ENCODE data around the gene SCO2. TPM values are rescaled to one million over a fixed set of nuclear protein-coding genes. Genes with fewer than 3 reads are reported as not detected.

SCO2 gene
- total RNA-seq, 1 donor from 2014 or later = 1.3 TPM

GRCh38 chr22:50531962-50532674 is 6.7 kb upstream of the SCO2 start:
- DNase-seq (ENCODE audit: low spot score) = peak; percentile 77

- DNase-seq (ENCODE audit: low spot score) = peak; percentile 42
These were observed 6.2 kb upstream of the SCO2 start for GRCh38 chr22:50531546-50531961.

- peak; percentile 87 for DNase-seq (ENCODE audit: low spot score)
These were observed 5.6 kb upstream of the SCO2 start for GRCh38 chr22:50530877-50531545.

DNA sequence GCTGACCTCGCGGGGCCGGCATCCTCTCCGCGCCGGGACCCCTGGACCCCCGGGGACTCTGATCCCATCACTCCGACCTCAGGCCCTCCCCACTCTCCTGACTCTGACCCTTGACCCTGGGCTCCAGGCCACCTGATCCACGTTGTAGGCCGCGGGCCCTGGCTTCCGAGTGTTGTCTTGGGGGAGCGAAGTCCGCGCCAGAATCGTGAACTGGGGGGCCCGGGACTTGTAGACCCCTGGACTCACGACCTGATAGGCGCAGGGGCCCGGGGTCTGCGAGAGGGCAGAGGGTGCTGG is 5.1 kb upstream of the SCO2 start:
- DNase-seq (ENCODE audit: low spot score) = peak; percentile 45

- DNase-seq (ENCODE audit: low spot score) = peak; percentile 78
These were observed 4.6 kb upstream of the SCO2 start, which contains the start of gene TYMP for GRCh38 chr22:50529897-50530579. Gene TYMP (minus strand): TSS chr22:50530012. CDS start chr22:50529709, 303 bp downstream.

GRCh38 chr22:50529416-50529896 is 4.1 kb upstream of the SCO2 start:
- no peak for DNase-seq (ENCODE audit: low spot score)

GRCh38 chr22:50528682-50529415 is 3.5 kb upstream of the SCO2 start:
- no peak for DNase-seq (ENCODE audit: low spot score)

DNA sequence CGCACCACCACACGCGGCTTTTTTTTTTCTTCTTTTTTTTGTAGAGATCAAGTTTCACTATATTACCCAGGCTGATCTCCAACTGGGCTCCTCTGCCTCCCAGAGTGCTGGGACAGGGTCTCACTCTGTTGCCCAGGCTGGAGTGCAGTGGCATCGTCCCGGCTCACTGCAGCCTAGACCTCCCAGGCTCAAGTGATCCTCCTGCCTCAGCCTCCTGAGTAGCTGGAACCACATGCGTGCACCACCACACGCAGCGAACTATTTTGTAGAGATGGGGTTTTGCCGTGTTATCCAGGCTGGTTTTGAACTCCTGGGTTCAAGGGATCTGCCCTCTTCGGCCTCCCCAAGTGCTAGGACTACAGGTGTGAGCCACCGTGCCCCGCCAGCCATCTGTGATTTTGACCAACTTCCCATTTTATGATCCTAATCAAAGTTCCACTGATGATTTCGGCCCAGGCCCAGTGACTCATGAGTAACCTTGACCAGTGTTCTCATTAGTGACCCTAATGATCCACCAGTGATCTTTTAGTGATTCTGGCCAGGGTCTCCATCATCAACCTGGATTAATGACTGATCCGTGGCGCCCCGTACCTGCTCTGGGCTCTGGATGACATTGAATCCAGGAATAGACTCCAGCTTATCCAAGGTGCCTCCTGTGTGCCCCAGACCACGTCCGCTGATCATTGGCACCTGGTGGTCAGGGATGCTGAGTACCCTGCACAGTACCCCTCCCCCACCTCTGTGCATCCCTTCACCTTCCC is 2.7 kb upstream of the SCO2 start:
- DNase-seq (ENCODE audit: low spot score) = no peak

DNA sequence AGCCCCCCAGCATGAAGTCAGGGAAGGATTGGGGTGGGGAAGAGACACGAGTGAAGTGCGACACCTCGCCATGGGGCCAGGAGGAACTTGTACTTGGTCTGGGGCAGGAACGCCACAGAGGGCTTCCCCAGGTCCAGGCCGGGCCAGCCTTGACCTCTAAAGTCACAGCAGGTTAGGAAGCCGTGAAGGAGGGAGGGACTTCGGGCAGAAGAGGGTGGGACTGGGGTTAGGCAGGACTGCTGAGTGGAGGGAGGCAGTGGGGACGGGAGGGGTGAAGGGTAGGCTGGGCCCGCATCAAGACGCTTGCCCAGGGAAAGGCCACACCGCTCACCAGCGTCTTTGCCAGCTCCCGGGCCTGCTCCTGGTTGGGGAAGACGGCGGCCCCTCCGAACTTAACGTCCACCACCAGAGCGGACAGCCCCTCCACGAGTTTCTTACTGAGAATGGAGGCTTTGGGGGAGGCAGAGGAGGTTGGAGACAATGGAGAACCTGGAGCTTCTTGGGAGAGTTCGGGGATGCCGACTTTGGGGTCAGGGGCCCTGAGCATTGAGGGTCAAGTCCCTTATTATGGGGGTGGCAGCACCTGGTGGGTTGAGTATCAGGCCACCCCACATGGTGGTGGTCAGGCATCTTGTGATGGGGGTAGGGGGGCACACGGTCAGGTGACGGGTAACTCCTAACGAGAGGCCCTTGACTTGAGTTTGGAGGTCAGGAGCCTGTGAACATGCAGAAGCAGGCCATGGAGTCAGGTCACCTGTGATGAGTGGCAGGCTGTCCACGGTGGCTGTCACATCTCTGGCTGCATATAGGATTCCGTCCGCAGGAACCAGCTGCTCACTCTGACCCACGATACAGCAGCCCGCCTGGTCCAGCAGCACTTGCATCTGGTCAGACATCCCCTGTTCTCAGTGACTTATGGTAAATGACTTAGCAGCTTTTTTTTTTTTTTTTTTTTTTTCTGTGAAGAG is 1.7 kb upstream of the SCO2 start:
- no peak for DNase-seq (ENCODE audit: low spot score)

- peak; percentile 69 for DNase-seq (ENCODE audit: low spot score)
These were observed 873 bp upstream of the SCO2 start for GRCh38 chr22:50526108-50526833.

DNA sequence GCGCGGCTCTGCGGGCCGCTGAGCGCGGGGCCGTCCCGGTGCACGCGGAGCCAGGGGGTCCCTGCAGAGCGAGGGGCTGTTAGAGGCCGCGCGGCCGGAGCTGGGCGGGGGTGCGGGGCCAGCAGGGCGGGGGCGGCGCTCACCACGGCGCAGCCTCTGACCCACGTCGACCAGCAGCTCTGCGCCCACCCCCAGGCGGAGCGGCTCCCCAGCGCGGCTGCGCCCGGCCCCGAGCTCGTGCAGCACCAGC is 385 bp upstream of the SCO2 start:
- DNase-seq (ENCODE audit: low spot score) = no peak

DNA sequence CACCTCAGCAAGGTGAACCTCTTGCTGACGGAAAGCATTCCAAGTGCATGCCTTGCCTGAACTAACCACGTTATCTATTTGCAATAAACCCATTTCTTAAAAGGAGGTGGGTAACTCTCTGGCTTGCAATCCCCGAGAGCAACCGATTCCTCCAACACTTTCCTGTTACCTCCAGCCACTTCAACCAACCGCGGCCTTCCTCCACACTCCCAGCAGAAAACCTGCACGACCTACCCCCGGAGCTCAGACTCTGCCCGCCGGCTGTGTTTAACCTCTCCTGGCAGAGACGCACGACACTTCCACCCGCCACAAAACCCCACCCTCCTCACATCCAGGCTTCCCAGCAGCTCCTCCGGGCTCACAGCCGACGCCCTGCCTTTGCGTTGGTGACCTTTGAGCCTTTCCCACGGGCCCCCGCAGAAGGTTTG is 708 bp downstream of the SCO2 start:
- no peak for DNase-seq (ENCODE audit: low spot score)

- no peak for DNase-seq (ENCODE audit: low spot score)
These were observed 1.4 kb downstream of the SCO2 start for GRCh38 chr22:50523806-50524675.

DNA sequence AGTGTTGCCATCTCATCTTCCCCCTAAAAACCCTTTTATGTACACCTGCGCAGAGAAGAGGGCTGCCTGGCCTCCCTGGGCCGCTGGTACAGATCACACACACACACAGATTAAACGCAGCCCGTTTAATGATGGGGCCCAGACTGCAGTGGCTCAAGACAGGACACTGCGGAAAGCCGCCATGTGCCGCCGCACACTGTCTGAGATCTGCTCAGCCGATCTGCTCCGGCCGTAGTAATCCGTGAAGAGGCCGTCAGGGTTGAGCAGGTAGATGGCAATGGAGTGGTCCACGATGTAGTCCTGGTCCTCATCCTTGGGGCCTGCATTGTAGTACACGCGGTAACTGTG is 2.0 kb downstream of the SCO2 start:
- DNase-seq (ENCODE audit: low spot score) = no peak

GRCh38 chr22:50522806-50523438 is 2.5 kb downstream of the SCO2 start:
- no peak for DNase-seq (ENCODE audit: low spot score)

DNA sequence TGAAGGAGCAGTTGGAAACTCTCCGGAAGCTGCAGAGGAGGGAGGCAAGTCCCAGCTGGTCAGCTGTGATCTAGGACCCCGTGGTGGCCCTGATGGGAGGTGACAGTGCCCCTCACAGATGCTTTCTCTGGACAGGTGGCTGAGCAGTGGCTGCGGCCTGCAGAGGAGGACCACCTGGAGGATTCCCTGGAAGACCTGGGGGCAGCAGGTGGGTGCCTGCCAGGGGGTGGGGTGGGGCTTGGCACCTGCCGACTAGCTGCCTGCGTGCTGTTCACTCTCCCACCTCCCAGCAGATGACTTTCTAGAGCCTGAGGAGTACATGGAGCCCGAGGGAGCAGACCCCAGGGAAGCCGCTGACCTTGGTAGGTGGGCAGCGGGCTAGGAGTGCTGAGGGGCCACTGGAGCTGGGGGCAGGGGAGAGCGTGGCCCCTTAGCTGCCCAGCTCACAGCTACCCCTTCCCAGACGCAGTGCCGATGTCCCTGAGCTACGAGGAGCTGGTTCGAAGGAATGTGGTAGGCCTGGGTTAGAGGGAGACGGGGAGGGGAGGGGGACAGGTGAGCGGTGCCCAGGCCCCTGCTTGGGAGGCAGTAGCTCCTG is 3.1 kb downstream of the SCO2 start:
- no peak for DNase-seq (ENCODE audit: low spot score)

DNA sequence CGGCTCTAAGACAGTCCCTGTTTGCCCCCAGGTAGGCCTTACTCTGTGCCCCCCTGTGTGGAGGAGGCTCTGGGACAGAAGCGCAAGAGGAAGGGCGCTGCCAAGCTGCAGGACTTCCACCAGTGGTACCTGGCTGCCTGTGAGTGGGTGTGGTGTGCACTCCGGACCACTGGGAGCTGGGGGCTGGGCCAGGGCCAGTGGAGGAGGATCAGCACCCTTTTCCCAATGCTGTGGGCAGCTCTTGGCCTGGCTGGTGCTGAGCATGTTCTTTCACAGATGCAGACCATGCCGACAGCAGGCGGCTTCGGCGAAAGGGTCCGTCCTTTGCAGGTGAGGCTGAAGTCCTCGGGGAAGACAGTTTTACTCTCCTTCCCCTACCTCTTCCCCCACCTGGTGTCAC is 3.7 kb downstream of the SCO2 start:
- DNase-seq (ENCODE audit: low spot score) = no peak

Measured in mucosa of gallbladder (tissue), 1 donor.